Upper lobe of left lung (tissue), 4 donors: ENCODE measurements around the gene SH3PXD2A.

Experiments used
- EP300 ChIP-seq, 4 donors: sonication (generic); formaldehyde crosslinking; IDR thresholded peaks; one replicate each; pipeline ENCODE4 v1.5.1; 2017; ENCODE audit warnings: antibody characterized with exemption in 4 of 4, control low read depth in 2 of 4
- POLR2A ChIP-seq, 4 donors: fragments of 450-650 bp; IDR thresholded peaks; one replicate each; pipeline ENCODE4 v1.5.1; 2016 to 2017; ENCODE audit warnings: antibody characterized with exemption in 4 of 4, mild to moderate bottlenecking in 2 of 4
- TF ChIP-seq, protein P1 (sequence below), 6 experiments: fragments of 450-650 bp in 4 of 6; fragments of 200-600 bp in 2 of 6; sonication (generic) in 2 of 6; IDR thresholded peaks; one replicate each; pipeline ENCODE4 v1.5.1; 2016 to 2019; ENCODE audit warnings: antibody characterized with exemption in 6 of 6

DNA sequence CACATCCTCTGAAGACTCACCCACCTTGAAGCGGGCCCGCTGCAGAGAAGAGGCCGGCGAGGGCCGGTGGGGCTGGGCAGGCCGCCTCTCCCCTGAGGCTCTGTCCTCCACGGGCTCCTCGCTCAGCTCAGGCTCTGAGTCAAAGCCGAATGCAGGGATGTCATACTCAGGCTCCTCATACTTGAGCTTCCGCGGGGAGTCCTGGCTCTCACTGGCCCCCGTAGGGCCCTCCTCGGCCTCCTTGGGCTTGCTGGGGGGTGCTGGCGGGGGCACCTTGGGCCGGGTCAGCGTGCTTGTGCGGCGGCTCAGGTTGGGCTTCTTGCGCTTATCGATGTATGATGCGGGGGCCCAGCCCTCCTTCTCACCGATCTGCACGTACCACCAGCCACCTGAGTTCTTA is 252.0 kb downstream of the SH3PXD2A start:
- TF ChIP-seq, protein P1, sequence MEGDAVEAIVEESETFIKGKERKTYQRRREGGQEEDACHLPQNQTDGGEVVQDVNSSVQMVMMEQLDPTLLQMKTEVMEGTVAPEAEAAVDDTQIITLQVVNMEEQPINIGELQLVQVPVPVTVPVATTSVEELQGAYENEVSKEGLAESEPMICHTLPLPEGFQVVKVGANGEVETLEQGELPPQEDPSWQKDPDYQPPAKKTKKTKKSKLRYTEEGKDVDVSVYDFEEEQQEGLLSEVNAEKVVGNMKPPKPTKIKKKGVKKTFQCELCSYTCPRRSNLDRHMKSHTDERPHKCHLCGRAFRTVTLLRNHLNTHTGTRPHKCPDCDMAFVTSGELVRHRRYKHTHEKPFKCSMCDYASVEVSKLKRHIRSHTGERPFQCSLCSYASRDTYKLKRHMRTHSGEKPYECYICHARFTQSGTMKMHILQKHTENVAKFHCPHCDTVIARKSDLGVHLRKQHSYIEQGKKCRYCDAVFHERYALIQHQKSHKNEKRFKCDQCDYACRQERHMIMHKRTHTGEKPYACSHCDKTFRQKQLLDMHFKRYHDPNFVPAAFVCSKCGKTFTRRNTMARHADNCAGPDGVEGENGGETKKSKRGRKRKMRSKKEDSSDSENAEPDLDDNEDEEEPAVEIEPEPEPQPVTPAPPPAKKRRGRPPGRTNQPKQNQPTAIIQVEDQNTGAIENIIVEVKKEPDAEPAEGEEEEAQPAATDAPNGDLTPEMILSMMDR (IDR thresholded peaks at IDR 0.05) = no peak
- TF ChIP-seq POLR2A (IDR thresholded peaks at IDR 0.05) (no peak), EP300 (IDR thresholded peaks at IDR 0.05) (no peak)
